MCF 10A (cell line): ENCODE results near the gene KIAA1755. TPM values are rescaled to one million over a fixed set of nuclear protein-coding genes. Genes with fewer than 3 reads are reported as not detected.

Experiments
- BruUV-seq: library from RNA; stranded (reverse); fragments of 400-500 nt; replicated peaks from 2 replicates; lab custom pipeline; 2021; lab: Mats Ljungman, UMichigan
- CTCF ChIA-PET: fragments of 300-600 bp; sonication (Branson Sonifier 250); formaldehyde crosslinking; extraction: SDS; loops from one replicate; lab custom pipeline; 2021; ENCODE audit warnings: antibody characterized with exemption, inconsistent platforms; lab: Yijun Ruan, JAX
- POLR2A ChIA-PET: fragments of 300-600, 350-650 bp; sonication (Branson Sonifier 250); formaldehyde crosslinking; extraction: SDS; loops from one replicate; lab custom pipeline; 2020; ENCODE audit warnings: antibody characterized with exemption, inconsistent platforms; lab: Yijun Ruan, JAX
- DNase-seq: peaks from one replicate; pipeline ENCODE4 v3.0.0-alpha.2; 2018; ENCODE audit not compliant: unreplicated experiment
- H3K27ac Mint-ChIP-seq: one replicate; pipeline ENCODE4 v1.8.0; 2022; ENCODE audit warnings: mild to moderate bottlenecking, low read depth, mixed read lengths; ENCODE audit not compliant: unreplicated experiment
- H3K27me3 Mint-ChIP-seq: one replicate; pipeline ENCODE4 v1.8.0; 2022; ENCODE audit warnings: mixed read lengths; ENCODE audit not compliant: insufficient read depth, unreplicated experiment
- H3K36me3 Mint-ChIP-seq: one replicate; pipeline ENCODE4 v1.8.0; 2022; ENCODE audit warnings: mild to moderate bottlenecking, moderate library complexity, mixed read lengths; ENCODE audit not compliant: insufficient read depth, unreplicated experiment
- H3K4me1 Mint-ChIP-seq: one replicate; pipeline ENCODE4 v1.8.0; 2022; ENCODE audit warnings: mixed read lengths; ENCODE audit not compliant: insufficient read depth, unreplicated experiment
- H3K4me3 Mint-ChIP-seq: one replicate; pipeline ENCODE4 v1.8.0; 2022; ENCODE audit warnings: mild to moderate bottlenecking, moderate library complexity, mixed read lengths; ENCODE audit not compliant: unreplicated experiment
- H3K9me3 Mint-ChIP-seq: one replicate; pipeline ENCODE4 v1.8.0; 2022; ENCODE audit warnings: mixed read lengths; ENCODE audit not compliant: unreplicated experiment
- intact Hi-C: fragments of 100-400 bp; cut with micrococcal nuclease; formaldehyde crosslinking; loops from 2 replicates; pipeline ENCODE4 v1.14.1; 2022
- total RNA-seq: library from RNA; stranded (reverse); gene quantifications from 2 replicates; pipeline ENCODE4 v1.2.3, GENCODE V29; 2022
- TF ChIP-seq, protein P1 (sequence below): fragments of 200-600 bp; IDR thresholded peaks from one replicate; pipeline ENCODE4 v1.8.0; 2022; ENCODE audit warnings: antibody characterized with exemption, mild to moderate bottlenecking; ENCODE audit not compliant: unreplicated experiment

The KIAA1755 gene
- total RNA-seq, 1 experiment from 2014 or later = not detected

DNA sequence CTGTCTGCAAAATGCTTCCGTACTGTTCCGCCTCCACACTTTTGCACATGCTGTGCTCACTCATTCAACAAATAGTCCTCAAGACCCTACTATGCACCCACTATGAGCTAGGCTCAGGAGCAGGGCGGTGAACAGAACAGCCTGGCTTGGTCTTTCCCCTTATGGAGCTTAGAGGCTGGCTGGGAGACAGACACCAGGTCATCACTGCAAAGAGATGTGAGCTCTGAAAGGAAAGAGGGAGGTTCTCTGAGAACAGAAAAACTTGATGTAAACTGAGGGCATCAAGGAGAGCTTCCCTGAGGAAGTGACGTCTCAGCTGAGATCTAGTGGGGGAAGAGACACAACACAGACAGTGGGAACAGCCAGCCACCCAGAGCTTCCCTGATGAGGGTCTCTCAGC lies 64.5 kb downstream of the KIAA1755 start:
- Mint-ChIP-seq H3K9me3 (no peaks in the 10 kb centered on the region), H3K27me3 (no peaks in the 10 kb centered on the region), H3K27ac (peak overlapping the region; percentile 3), H3K4me1 (peaks cover 35% of the 10 kb centered on the region), H3K36me3 (no peaks in the 10 kb centered on the region), H3K4me3 (no peak overlapping the region)
- BruUV-seq = no TSS peak
- intact Hi-C loops = no loop called here
- no peak for DNase-seq
- CTCF ChIA-PET = interaction anchor here (0.8 to 11.8 kb wide), 11 partner anchors 8 to 146 kb away, joined by 3 to 198 read pairs (median 4); partner anchors contain the start of gene TGM2
- POLR2A ChIA-PET = interaction anchor here (0.6 to 3.8 kb wide), 20 partner anchors 9 to 162 kb away, joined by 3 to 20 read pairs (median 4); partner anchors contain the start of genes RPRD1B and TTI1
- TF ChIP-seq, protein P1, sequence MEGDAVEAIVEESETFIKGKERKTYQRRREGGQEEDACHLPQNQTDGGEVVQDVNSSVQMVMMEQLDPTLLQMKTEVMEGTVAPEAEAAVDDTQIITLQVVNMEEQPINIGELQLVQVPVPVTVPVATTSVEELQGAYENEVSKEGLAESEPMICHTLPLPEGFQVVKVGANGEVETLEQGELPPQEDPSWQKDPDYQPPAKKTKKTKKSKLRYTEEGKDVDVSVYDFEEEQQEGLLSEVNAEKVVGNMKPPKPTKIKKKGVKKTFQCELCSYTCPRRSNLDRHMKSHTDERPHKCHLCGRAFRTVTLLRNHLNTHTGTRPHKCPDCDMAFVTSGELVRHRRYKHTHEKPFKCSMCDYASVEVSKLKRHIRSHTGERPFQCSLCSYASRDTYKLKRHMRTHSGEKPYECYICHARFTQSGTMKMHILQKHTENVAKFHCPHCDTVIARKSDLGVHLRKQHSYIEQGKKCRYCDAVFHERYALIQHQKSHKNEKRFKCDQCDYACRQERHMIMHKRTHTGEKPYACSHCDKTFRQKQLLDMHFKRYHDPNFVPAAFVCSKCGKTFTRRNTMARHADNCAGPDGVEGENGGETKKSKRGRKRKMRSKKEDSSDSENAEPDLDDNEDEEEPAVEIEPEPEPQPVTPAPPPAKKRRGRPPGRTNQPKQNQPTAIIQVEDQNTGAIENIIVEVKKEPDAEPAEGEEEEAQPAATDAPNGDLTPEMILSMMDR = no peak

DNA sequence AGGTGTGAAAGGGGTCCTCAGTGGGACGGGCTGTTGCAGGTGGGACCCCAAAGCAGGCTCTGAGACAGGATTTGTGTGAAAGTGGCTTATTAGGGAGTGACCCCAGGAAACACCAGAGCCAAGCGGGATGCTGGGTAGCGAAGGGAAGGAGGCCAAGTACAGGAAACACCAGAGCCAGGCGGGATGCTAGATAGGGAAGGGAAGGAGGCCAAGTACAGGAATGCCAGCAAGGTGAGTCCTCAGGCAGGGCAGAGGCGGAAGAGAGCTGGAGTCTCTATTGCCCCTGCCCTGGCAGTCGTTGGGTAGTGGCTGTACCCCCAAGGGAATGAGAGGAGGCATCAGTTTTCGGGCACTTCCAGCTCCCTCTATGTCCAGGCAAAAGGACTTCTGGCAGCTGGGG lies 65.0 kb downstream of the KIAA1755 start:
- intact Hi-C loops = no loop called here
- Mint-ChIP-seq H3K4me3 (no peak overlapping the region), H3K27ac (no peak overlapping the region), H3K36me3 (no peaks in the 10 kb centered on the region), H3K4me1 (peaks cover 35% of the 10 kb centered on the region), H3K27me3 (no peaks in the 10 kb centered on the region), H3K9me3 (no peaks in the 10 kb centered on the region)
- ChIA-PET POLR2A (interaction anchor here (0.9 to 3.8 kb wide), 10 partner anchors 8 to 162 kb away, joined by 3 to 20 read pairs (median 4); partner anchors contain the start of genes RPRD1B and TTI1), CTCF (interaction anchor here (0.6 to 11.8 kb wide), 12 partner anchors 8 to 146 kb away, joined by 3 to 198 read pairs (median 4); partner anchors contain the start of gene TGM2)
- BruUV-seq = no TSS peak
- peak; percentile 41 for DNase-seq
- TF ChIP-seq, protein P1 = no peak

- BruUV-seq = no TSS peak
- no peaks in the 10 kb centered on the region for H3K27me3 Mint-ChIP-seq
- no peaks in the 10 kb centered on the region for H3K9me3 Mint-ChIP-seq
- peaks cover 35% of the 10 kb centered on the region for H3K4me1 Mint-ChIP-seq
- TF ChIP-seq, protein P1 = no peak
- H3K27ac Mint-ChIP-seq = no peak overlapping the region
- no peak for DNase-seq
- H3K36me3 Mint-ChIP-seq = no peaks in the 10 kb centered on the region
- H3K4me3 Mint-ChIP-seq = no peak overlapping the region
- CTCF ChIA-PET = interaction anchor here (0.6 to 11.8 kb wide), 9 partner anchors 21 to 121 kb away, joined by 3 to 198 read pairs (median 7); partner anchors contain the start of gene TGM2
- POLR2A ChIA-PET = interaction anchor here (1.3 to 1.5 kb wide), 2 partner anchors 11 to 55 kb away, joined by 3 read pairs; no protein-coding TSS in a partner anchor
- intact Hi-C loops = no loop called here
Observed at GRCh38 chr20:38194971-38195504, 65.5 kb downstream of the KIAA1755 start.

GRCh38 chr20:38193586-38194105 lies 66.9 kb downstream of the KIAA1755 start:
- TF ChIP-seq, protein P1 = no peak
- Mint-ChIP-seq H3K27ac (no peak overlapping the region), H3K4me1 (peaks cover 31% of the 10 kb centered on the region), H3K9me3 (no peaks in the 10 kb centered on the region), H3K4me3 (no peak overlapping the region), H3K27me3 (no peaks in the 10 kb centered on the region), H3K36me3 (no peaks in the 10 kb centered on the region)
- BruUV-seq = no TSS peak
- no peak for DNase-seq
- CTCF ChIA-PET = interaction anchor here (1.1 to 11.8 kb wide), 3 partner anchors 15 to 27 kb away, joined by 6 to 198 read pairs (median 9); no protein-coding TSS in a partner anchor
- intact Hi-C loops = no loop called here
- POLR2A ChIA-PET = interaction anchor here (1.2 kb wide), 1 partner anchor 84 kb away, joined by 3 read pairs; no protein-coding TSS in a partner anchor
